Motor neuron (in vitro differentiated cells): ENCODE data around the gene ANXA7. TPM values are rescaled to one million over a fixed set of nuclear protein-coding genes. Genes with fewer than 3 reads are reported as not detected.

ENCODE experiments used
- ATAC-seq, 8 experiments: fragments of 200-7000 bp; cut with Tn5 transposase; replicated peaks in 6 of 8; 2 replicates each; pipeline ENCODE4 v1.8.0; 2021; ENCODE audit warnings: mild to moderate bottlenecking in 8 of 8, moderate library complexity in 8 of 8
- H3K27ac ChIP-seq, 2 donors: fragments of 250-450 bp; sonication (Bioruptor Pico); 2 replicates each; pipeline ENCODE4 v1.9.0; 2021; ENCODE audit warnings: antibody characterized with exemption in 2 of 2, mild to moderate bottlenecking in 2 of 2, moderate library complexity in 1 of 2
- H3K4me1 ChIP-seq, 2 donors: fragments of 250-450 bp; sonication (Bioruptor Pico); replicated peaks in 1 of 2; 2 replicates each; pipeline ENCODE4 v1.6.1; 2021; ENCODE audit warnings: antibody characterized with exemption in 2 of 2, mild to moderate bottlenecking in 2 of 2, moderate library complexity in 1 of 2
- H3K4me3 ChIP-seq, 5 donors: fragments of 250-450 bp; sonication (Bioruptor Pico); 2 replicates each; pipeline ENCODE4 v1.9.0; 2021; ENCODE audit warnings: antibody characterized with exemption in 5 of 5, mild to moderate bottlenecking in 5 of 5, moderate library complexity in 4 of 5
- WGBS, 10 experiments: fragments of 450-650 bp; shearing (Covaris generic); methylation state at CpG; one replicate each; pipeline ENCODE4 v1.0.0; 2022; 5-methylcytosine and 5-hydroxymethylcytosine counted together
- in situ Hi-C, 9 experiments: fragments of 400-800 bp; cut with MboI; loops; one replicate each; pipeline ENCODE4 v1.15.0; 2021; ENCODE audit warnings: low sequenced_read_pairs in 9 of 9, low pct_unique_long_range_greater_than_20kb in 2 of 9; ENCODE audit not compliant: unreplicated experiment in 9 of 9
- total RNA-seq, 8 experiments: library from RNA; unstranded; fragments of 300-600 nt; gene quantifications; 2 replicates each; pipeline versions ENCODE4 v1.2.3 to v1.2.4, GENCODE V29; 2022

Gene ANXA7
- total RNA-seq: 100 to 1,000 TPM in 1 of 8 experiments, 10 to 100 TPM in 7; 18.2 to 163 (median 36.9) TPM

DNA sequence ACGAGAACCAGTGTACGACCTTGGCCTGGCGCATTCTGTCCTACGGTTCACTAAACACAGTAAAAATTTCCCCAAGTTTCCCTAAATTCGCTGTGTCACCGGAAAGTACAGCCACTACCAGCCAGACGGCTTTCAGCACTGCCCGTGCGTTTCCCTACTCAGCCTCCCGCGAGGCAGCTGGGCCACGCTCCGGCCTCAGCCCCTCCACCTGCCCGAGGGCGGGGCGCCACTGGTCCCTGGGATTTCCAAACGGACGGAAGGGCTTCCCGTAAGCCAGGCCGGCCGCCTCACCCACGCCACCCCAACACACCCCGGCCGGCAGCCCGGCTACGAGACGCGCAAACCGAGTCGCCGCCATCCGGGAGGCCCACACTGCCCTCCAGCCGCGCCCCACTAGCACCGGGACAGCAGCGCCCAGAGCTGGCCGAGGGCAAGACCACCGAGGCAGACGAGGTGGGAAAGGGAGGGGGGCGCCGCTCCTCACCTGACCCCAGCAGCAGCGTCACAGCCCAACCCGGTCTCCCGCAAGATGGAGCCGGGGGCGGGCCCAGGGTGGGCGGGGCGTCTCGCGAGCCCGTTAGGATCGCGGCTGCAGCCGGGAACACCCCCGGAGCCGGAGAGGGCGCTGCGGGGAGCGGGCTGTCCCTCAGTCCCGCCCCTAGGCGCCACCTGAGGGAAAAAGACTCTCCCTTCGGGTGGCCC is at the start of gene ANXA7:
TSS of gene ANXA7 (minus strand) at position 531 of the 702 bp plus-strand sequence. CDS start 13,202 bp downstream, outside the sequence.
- peak; percentile 80 to 96 (median 95) for ATAC-seq
- H3K27ac ChIP-seq: peak within 1 kb of the TSS; percentile 91 to 92
- 0 to 2% (median 0%) methylated on average over 3 to 12 of the region's 62 CpGs; no CpG with 5 or more reads in 5 of the 10 experiments for WGBS, 10 experiments
- peak within 1 kb of the TSS; percentile 86 to 92 (median 88) for H3K4me3 ChIP-seq
- peaks cover 5 to 8% of the 10 kb centered on the region in 2 donors for H3K4me1 ChIP-seq
- in situ Hi-C loops: no loop called here

DNA sequence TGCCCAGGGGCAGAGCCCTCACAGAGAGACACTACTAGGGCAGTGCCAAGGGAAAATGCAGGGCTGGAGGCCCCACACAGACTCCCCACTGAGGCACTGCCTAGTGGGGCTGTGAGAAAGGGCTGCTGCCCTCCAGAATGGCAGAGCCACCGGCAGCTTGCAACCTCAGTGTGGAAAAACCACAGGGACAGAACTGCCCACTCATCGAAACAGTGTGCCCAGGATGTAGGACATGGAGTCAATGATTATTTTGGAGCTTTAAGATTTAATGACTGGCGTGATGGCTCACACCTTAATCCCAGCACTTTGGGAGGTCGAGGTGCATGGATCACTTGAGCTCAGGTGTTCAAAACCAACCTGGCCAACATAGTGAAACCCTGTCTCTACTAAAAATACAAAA is 47.0 kb upstream of the ANXA7 start:
- in situ Hi-C loops: no loop called here
- 80 to 100% (median 93%) methylated on average over 1 to 3 of the region's 4 CpGs; no CpG with 5 or more reads in 6 of the 10 experiments for WGBS, 10 experiments
- Histone ChIP-seq H3K4me1 (no peaks in the 10 kb centered on the region), H3K27ac (no peak overlapping the region), H3K4me3 (no peak overlapping the region)
- ATAC-seq: no peak

DNA sequence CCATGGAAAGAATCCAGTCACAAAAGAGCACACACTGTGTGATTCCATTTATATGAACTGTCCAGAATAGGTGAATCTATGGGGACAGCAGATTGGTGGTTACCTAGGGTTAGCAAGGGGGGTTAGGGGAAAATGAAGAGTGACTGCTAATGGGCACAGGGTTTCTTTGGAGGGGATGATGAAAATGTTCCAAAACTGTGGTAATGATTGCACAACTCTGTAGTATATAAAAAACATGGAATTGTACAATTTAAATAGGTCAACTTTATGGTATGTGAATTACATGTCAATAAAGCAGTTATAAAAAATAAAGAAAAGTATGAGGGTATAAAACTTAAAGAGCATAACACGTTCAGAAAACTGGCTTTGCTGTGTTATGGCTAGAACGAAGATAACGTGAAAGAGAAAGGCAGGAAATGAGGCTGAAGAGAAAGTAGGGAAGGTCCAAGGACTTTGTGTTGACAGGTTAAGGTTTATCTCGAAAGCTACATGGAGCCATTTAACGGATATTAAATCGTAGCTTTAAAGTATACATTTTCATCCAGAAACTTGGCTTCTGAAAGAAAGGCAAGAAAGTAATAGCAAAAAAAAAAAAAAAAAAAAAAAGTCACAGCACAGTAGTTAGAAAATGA is 45.9 kb upstream of the ANXA7 start:
- in situ Hi-C loops: no loop called here
- H3K4me1 ChIP-seq: no peaks in the 10 kb centered on the region
- H3K27ac ChIP-seq: no peak overlapping the region
- WGBS, 10 experiments: 86 to 100% (median 95%) methylated on average over 4 to 6 of the region's 6 CpGs
- no peak overlapping the region for H3K4me3 ChIP-seq
- ATAC-seq: no peak

DNA sequence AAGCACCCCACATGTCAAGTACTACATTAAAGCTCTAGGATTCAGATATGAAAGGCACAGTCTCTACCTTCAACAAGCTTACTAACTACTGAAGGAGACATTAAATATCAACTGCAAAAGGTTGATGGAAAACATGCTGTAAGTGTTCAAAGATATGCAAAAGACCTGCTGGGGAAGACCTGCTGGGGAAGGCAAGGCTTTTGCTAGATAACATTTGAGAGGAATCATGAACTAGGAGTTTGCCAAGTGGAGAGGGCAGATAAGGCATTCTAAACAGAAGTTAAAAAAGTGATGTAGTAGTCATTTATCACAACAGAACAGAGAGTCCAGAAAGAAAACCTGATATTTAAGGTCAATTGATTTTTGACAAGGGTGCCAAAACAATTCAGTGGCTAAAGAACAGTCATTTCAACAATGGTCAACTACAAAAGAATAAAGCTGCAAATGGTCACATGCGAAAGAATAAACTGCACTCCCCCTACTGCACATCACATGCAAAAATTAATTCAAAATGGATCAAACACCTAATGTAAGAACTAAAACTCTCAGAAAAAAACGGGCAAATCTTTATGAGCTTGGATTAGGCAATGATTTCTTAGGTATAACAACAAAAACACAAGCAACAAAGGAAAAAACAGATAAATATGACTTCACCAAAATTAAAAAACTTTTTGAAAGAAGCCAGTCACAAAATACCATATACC is 42.5 kb upstream of the ANXA7 start:
- 58 to 100% (median 91%) methylated on average over 1 to 2 of the region's 2 CpGs for WGBS, 10 experiments
- Histone ChIP-seq H3K4me1 (no peaks in the 10 kb centered on the region), H3K4me3 (no peak overlapping the region), H3K27ac (no peak overlapping the region)
- in situ Hi-C loops: no loop called here
- ATAC-seq: no peak

DNA sequence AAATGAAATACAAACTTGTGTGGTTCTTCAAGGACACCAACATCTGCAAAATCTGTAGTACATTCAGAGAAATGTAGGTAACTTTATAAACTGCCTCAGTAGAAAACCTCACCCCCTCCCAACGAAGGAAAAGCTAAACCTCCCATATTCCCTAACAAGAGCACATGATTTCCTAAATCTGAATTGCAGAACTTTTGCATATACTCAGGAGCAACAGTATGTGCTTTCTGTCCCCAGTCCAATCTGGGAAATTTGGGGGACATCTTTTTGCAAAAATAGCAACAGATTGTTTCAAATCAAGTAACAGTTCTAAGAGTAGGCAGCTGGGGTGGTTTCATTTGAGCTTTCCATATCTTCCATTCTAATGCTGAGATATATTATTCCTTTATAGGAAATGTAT is 35.3 kb upstream of the ANXA7 start:
- in situ Hi-C loops: no loop called here
- peak in 2 of 8 experiments; percentile 58 to 59 for ATAC-seq
- H3K27ac ChIP-seq: no peak overlapping the region
- no peaks in the 10 kb centered on the region for H3K4me1 ChIP-seq
- H3K4me3 ChIP-seq: no peak overlapping the region
- 0 to 83% (median 50%) methylated on average over 1 of the region's 1 CpG; no CpG with 5 or more reads in 3 of the 10 experiments for WGBS, 10 experiments

DNA sequence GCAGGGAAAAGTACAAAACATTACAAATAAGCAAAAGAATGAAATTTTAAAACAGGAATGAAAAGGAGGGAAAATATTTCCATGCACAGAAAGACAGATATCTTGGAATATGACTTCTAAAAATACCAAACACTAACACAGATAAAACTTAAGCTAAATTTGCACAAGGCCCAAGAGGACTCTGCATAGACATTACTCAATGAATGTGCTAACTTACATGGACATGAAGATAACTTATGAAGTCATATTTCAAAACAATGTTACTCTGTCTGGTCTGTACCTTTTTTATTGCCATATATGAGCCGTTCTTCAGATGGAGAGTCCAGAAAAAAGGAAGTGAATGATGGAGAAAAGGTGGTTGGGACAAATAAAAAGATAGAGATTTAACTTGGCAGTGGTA is 34.5 kb upstream of the ANXA7 start:
- Histone ChIP-seq H3K4me1 (no peaks in the 10 kb centered on the region), H3K4me3 (no peak overlapping the region), H3K27ac (no peak overlapping the region)
- WGBS, 10 experiments: 53 to 100% (median 89%) methylated on average over 1 of the region's 1 CpG
- ATAC-seq: no peak
- in situ Hi-C loops: no loop called here

DNA sequence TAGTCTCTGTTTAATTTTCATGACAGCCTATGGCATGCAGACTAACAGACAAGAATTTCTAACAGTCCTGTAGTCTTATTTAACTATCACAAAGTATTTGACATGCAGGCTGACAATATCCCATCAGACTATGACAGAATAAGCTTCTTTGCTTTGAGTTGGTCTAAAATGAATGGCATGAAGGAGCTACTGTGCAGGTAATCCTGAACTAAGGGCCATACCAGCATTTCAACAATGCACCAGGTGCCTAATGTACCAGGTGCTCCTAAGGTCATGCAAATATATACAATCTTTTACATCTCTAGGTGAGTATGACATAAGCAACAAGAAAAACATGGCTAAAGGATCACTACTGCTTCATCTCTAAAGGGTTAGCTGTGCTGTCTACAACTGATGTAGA is 33.1 kb upstream of the ANXA7 start:
- ATAC-seq: no peak

DNA sequence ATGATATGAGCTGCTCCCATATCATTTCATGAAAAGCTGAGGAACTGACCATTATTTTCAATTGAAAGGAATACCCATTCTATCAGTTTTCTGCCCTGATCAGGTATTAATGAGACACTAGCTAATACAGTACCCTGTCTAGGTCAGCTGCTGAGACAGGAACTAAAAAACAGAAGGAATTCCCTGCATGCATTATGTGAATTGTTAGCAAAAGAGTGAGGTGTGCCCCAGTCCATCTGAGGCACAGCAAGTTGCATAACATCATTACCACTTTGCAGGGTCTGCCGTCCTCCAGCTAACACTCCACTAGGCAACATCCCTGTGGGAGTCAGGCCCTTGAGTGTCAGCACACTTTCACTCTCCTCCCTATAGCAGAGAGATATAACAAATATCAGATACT is 30.6 kb upstream of the ANXA7 start:
- WGBS, 10 experiments: 14 to 100% (median 100%) methylated on average over 1 of the region's 1 CpG; no CpG with 5 or more reads in 7 of the 10 experiments
- ATAC-seq: peak in 2 of 8 experiments; percentile 64 to 81
- in situ Hi-C loops: no loop called here

More for the DNA sequence above, 33.1 kb upstream of the ANXA7 start:
- in situ Hi-C loops: no loop called here
- no peak overlapping the region for H3K27ac ChIP-seq
- no peak overlapping the region for H3K4me3 ChIP-seq
- no peaks in the 10 kb centered on the region for H3K4me1 ChIP-seq

DNA sequence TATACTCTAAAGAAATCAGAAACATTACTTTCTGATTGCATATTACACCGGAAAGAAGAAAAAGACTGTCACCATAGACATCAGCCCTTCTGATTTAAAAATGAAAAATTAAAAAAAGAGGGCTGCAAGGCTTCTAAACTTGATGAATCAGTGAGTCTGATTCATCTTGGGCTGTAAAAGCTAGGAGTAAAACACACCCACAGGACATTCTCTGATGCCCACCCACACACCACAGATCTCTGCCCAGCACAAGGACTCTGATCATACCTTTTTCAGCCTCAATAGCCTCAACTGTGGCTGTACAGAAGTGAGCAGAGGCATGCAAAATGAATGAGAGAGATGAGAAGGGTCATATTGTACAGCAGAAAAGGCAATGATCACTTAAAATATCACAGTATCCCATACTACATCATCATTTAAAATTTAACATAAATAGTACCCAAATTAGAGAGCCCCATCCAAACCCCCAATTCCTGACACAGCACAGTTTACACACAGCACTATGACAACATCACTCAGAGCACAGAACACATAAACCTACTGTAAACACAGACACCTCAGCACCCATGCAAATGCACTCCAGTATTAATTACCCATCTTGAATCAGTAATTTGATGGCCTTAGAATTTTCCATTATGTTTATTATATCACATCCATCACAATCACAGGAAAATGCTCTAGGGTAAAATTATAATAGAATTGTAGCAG is 25.9 kb upstream of the ANXA7 start:
- WGBS, 10 experiments: 40 to 100% (median 80%) methylated on average over 1 of the region's 1 CpG; no CpG with 5 or more reads in 1 of the 10 experiments
- in situ Hi-C loops: no loop called here
- no peaks in the 10 kb centered on the region for H3K4me1 ChIP-seq
- no peak overlapping the region for H3K27ac ChIP-seq
- ATAC-seq: peak in 6 of 8 experiments; percentile 7 to 77 (median 53)
- no peak overlapping the region for H3K4me3 ChIP-seq

More for the DNA sequence above, 30.6 kb upstream of the ANXA7 start:
- no peaks in the 10 kb centered on the region for H3K4me1 ChIP-seq
- no peak overlapping the region for H3K27ac ChIP-seq
- H3K4me3 ChIP-seq: no peak overlapping the region

DNA sequence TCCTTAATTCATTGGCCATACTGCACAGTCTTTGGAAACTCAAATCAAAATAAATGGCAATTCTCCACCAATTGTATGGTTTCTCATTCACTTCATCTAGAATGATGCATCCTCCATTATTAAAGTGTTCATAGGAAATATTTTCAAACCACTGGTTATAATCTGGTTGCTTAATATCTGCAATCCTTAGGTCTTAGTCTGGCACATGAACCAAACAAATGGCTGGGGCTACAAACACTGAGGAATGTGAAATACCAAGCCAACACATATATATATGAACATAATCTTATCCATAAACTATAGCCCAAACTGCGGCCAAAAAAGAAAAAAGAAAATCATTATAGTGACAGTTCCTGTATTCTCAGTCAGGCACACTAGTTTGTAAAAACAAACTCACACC is 25.2 kb upstream of the ANXA7 start:
- 80 to 100% (median 88%) methylated on average over 1 of the region's 1 CpG; no CpG with 5 or more reads in 2 of the 10 experiments for WGBS, 10 experiments
- in situ Hi-C loops: no loop called here
- no peak for ATAC-seq
- Histone ChIP-seq H3K4me3 (no peak overlapping the region), H3K4me1 (no peaks in the 10 kb centered on the region), H3K27ac (no peak overlapping the region)

DNA sequence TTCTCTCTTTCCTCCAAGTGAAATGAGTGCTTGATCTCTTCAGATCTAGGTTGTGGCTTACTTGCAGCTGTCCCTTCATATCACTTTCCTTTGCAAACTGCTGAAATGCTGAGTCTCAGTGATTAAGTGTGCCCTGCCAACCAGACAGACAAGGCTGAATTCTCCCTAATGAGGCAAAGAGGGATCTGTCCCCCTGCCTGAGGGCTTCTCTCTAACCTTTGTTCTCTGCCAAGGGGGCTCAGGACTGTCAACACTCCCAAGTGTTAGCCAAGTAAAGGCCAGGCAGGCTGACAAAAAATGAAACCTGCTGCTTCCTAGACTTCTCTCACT is 19.6 kb upstream of the ANXA7 start, which contains the start of gene MSS51:
TSS of gene MSS51 (minus strand) at position 24 of the 330 bp plus-strand sequence. CDS start 5,277 bp downstream, outside the sequence.
- Histone ChIP-seq H3K4me3 (no peak within 1 kb of the TSS), H3K4me1 (no peaks in the 10 kb centered on the region), H3K27ac (no peak within 1 kb of the TSS)
- ATAC-seq: peak in 1 of 8 experiments; percentile 25
- in situ Hi-C loops: no loop called here

DNA sequence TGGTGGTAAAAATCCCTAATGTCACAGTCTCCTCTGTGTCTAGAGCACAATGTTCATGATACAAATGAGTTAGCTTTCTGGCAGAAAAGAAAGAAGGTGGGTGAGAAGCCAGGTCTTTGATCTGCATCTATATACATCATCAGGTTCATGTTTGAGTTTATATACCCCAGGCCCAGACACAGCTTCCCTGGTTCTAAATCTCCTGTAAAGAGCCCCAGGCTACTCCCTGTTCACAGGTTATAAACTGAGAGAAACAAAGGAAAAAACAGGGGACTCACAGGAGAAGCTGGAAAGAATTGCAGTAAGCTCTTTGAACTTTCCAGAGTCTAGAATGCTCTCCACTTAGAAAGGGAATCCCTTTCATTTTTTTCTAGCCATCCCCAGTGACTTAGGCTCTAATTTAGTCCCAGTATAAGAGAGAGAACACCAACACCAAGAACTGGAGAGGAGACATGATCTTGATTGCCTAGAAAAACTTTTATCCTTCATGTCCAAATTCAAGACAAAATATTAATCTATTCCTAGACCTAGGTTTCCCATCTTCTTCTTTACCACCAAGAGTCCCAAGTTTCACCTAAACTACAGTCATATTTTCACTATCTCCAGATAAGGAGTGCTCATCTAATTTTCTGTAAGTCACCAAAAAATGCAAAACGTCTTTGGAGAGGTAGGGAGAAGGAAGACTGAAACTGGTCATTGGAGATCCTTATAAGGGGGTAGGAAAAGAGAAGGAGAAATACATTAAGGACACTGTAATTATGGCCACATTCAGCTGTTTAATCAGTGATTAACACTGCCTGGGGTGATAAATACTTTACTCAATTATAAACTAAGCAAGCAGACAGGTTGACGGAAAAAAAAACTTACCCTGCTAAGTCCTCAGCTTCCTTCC is 19.0 kb upstream of the ANXA7 start:
- in situ Hi-C loops: no loop called here
- 40 to 100% (median 63%) methylated on average over 1 to 2 of the region's 2 CpGs; no CpG with 5 or more reads in 3 of the 10 experiments for WGBS, 10 experiments
- no peak for ATAC-seq
- no peak overlapping the region for H3K4me3 ChIP-seq
- no peaks in the 10 kb centered on the region for H3K4me1 ChIP-seq
- no peak overlapping the region for H3K27ac ChIP-seq
